CD4-positive, alpha-beta T cell treated with Interleukin-21 for 1 hour (primary cell): ENCODE data around the gene CPVL.

Experiments used
- DNase-seq: peaks from one replicate; pipeline ENCODE4 v3.0.0-alpha.2; 2020

Gene CPVL

DNA sequence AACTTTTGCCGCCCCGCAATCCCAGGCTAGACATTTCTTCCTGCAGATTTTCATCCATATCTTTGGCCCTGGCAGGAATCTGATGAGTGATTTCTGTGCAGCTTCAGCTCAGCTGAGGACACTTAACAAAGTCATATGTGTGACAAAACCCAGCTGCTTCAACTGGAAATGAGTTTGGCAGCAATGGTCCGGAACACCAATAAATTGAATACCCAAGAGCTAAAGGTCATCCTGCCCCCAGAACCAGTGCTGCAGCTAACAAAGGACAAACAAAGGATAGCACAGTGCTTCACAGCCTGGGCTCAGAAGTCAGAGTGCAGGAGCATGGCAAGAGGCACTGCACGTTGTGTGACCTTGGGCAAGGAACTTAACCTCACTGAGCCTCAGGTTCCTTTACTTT, 148.2 kb downstream of the CPVL start:
- no peak for DNase-seq

GRCh38 chr7:28996836-28997235, 149.5 kb downstream of the CPVL start:
- DNase-seq, result no peak

- no peak for DNase-seq
Measured at GRCh38 chr7:28993371-28993770, 153.0 kb downstream of the CPVL start.

GRCh38 chr7:28992798-28993197, 153.5 kb downstream of the CPVL start:
- DNase-seq, result no peak

GRCh38 chr7:28990200-28990960, 156.0 kb downstream of the CPVL start:
- DNase-seq, result no peak

DNA sequence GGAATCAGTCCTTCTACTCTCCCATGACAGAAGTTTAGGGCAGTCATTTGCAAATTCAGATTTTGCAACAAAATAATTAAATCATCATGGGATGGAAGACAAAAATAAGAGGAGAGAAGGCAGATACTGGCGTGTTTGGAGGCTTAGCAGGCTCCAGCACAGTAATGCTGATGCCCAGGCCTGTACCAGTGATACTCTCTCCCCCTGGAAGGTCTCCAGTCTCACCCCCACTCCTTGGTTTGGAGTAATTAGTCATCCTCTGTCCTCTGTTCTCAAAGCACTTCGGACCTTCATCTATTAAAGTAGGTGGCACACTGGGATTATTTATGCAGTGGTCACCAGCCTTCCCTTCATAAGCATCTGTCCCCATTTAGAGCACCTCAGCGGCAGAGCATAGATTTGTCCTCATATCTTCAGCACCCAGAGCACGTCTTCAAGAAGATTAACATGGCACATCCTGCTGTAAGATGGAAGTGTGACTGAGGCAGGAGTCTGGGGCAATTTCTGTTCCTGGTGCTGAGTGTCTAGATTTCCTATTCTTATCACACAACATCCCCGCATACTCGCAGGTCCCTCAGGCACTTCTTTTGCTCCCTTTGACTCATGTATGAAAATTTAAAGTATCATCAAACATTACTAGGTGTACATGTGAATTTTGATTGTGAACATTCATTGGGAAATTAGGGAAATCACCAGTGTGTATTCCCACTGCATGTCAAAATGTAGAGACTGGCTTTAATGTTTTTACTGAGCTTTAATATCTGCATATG, 156.9 kb downstream of the CPVL start:
- no peak for DNase-seq

- DNase-seq, result no peak
Measured at GRCh38 chr7:28988810-28989209, 157.5 kb downstream of the CPVL start.

GRCh38 chr7:28988091-28988490, 158.2 kb downstream of the CPVL start:
- DNase-seq, result no peak

DNA sequence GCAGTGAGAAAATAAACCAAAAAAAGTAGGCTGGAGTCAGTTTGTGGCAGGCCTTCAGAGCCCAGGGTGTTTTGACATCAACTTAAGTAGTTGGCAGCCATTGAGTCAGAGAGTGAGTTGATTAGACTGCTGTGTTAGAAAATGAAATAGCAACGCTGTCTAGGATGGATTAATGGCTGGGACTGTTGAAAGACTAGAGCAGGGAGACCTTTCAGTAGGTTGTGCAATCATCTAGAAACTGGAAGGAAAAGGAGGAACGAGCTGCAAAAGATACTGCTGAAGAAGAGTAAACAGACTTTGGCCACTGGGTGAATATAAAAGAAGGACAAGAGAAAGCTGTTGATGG, 159.6 kb downstream of the CPVL start:
- DNase-seq, result no peak

GRCh38 chr7:28986028-28986764, 160.1 kb downstream of the CPVL start:
- no peak for DNase-seq

GRCh38 chr7:28984631-28985030, 161.7 kb downstream of the CPVL start:
- DNase-seq, result no peak

GRCh38 chr7:28984217-28984616, 162.1 kb downstream of the CPVL start:
- DNase-seq, result no peak

DNA sequence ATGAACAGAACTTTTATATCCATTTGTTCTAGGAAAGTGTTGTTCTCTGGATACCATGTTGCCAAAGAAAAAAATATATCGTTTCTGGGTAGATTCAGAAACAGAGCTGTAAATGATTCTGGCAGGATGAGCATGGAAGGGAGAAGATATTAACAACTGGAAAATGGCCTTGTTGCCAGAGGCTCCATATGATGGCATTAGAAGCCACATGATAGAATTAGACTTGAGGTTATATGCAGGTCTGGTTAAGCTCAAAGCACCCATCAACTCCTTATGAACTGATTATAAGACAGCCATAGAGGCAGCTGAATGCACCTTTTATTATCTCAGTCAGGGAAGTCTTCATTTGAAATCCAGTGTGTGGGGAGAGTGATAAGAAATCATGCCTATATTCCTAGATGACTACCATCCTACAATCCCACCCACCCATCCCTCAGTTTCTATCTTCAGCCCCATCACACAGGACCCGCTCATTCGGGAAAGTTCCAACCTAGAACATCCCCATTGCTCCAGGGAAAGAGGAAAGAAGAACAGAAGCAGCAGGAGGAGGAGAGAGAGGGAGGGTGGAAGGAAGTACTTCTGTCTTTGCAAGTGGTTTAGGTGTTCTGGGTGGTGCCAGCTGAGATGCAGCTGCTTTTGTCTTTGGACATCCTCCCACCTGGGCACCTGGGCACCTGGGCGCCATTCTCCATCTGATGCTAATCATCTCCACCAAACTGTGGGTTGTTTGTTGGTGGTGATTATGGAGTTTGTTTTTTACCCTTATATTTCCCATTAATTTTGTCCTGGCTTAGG, 162.7 kb downstream of the CPVL start:
- no peak for DNase-seq

- DNase-seq, result no peak
Measured at GRCh38 chr7:28981161-28981465, 165.2 kb downstream of the CPVL start.

- no peak for DNase-seq
Measured at GRCh38 chr7:28980451-28981160, 165.7 kb downstream of the CPVL start.

- no peak for DNase-seq
Measured at GRCh38 chr7:28979776-28980175, 166.6 kb downstream of the CPVL start.

DNA sequence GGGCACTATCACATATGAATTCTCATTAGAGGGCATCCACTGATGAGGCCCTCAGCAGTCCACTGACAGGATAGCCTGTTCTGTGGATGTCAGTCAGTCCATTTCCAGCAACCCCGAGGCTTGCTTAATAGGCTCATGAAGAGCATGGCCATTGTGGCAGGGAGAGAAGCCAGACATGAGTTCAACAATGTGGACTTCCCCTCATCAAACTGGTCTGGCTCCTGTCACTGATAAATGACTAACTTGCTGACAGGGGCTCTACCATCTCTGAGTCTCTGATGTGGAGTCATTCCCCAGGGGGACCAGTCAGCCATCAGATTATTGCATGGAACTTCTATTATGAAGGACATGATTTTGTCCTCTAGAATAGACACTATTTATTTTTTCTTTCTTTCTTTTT, 168.5 kb downstream of the CPVL start:
- no peak for DNase-seq

DNA sequence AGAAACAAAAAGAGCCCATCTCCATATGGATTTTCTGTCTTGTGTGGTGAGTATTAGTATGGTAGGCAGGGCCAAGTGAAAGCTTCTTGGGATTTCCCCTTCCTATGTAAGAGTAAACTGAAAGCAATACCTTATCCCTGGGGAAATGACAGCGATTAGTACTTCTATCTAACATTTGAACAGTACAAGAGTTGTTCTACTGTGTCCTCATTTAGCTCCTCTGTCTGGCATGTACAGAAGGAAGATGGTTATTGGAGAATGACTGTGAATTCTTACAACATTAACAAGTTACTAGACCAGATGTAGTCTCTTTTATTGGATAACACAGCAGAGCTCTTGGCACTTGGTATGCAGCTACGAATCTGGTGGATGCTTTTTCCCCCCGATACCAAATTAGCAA, 170.3 kb downstream of the CPVL start:
- no peak for DNase-seq

DNA sequence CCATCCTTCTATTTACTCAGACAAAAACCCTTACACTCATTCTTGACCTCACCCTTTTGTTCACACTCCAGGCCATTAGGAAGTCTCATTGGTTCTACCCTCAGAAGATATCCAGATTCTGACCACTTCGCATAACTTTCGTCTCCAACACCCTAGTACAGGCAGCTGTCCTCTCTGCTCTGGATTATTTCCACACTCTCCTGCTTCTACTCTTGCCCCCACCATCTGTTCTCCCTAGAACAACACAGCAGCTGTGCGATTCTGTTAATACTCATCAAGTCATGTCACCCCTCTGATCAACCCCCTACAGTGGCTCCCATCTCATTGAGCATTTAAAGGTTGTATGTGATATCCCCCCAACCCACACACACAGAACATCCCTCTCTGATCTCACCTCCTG, 172.7 kb downstream of the CPVL start:
- DNase-seq, result no peak

- DNase-seq, result no peak
Measured at GRCh38 chr7:28964056-28964455, 182.3 kb downstream of the CPVL start.

DNA sequence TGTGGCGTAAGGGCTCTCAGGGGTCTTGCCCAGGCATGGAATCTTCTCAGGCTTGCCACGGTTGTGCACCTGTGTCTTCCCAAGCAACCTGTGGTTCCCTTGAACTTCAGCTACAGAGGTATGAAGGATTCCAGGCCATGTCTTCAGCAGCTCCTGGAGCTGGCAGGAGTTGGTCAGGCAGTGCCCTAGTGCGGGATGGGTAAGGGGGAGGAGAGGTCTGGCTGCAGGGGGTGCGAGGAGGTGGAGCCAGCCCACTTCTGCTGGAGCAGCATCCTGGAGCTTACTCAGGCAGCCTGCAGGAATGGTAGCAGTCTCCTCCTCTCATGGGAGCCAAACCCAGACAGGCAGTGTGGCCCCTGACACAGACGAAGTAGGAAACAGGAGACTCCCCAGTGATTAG, 184.4 kb downstream of the CPVL start:
- no peak for DNase-seq

GRCh38 chr7:28960071-28960840, 186.1 kb downstream of the CPVL start:
- DNase-seq, result no peak
